Activated CD8-positive, alpha-beta memory T cell treated with anti-CD3 and anti-CD28 coated beads, Interleukin-2, amount 50 U/mL, for 24 hours (primary cell): Measurements from ENCODE around the gene CHN1.

Source experiments
- DNase-seq: peaks from one replicate; pipeline ENCODE4 v3.0.0-alpha.2; 2020; ENCODE audit errors: extremely low read depth

The CHN1 gene

GRCh38 chr2:174768557-174768956, 236.6 kb downstream of the CHN1 start:
- no peak for DNase-seq

DNA sequence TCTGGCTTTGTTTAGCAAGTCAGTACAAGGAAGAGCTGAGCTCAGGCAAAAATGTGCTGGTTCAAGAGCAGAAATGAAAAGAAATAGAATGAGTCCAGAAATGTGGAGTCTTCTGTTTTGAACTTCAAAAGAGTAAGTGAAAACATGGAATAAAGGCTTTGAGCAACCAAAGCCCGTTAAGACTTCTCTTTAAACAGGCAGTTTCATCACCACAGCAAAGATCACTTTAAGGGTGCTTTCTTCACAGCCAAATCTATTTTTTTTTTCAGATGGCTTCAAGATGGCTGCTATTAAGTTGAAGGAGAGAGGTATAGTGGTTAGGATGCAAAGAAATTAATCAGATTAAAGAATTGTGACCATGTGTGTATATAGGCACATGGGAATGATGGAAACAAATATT, 238.9 kb downstream of the CHN1 start:
- DNase-seq = no peak

- no peak for DNase-seq
Observed at GRCh38 chr2:174765576-174765975, 239.6 kb downstream of the CHN1 start.

DNA sequence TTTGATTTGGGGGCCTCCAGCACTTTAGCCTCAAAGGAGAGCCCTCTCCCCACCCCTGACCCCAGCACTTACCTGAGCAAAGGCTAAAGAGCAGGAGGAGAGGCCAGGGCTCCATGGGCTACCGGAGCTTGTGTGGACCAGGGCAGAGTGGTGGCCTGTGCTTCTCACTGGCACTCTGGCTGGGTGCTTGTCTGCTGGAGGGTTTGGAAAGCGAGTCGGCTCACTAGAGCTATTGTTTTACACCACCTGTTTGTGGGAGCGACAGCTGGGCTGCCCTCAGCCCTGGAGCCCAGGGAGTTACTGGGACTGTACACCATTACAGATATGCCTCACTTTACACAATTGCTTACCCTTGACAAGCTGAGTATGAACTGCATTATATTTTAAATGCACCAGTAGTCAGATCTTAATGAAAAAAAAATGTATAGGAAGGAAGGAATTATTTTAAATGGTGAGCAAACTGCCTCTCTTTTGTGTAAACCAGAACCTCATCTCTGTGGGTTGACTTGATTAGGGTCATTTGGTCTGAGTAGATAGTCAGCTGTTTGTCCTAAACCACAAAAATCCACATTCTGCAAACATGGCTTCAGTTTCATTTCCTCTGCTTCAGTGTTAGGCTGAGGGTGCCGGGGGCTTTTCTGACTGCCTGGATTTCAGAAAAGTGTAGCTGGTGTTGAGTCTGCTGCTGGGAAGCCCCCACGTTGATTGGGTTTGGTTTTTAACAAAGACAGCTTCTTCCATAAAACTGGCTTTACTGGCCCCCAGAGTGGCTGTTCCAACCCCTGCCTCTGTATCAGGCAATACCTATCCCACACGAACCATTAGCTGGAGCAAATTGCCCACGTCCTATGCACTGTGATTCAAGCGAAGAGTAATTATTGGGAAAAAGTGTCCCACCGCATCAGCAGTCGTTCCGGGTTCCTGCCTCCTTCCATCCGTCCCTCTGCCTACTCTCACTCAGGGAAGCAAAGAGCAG, 240.6 kb downstream of the CHN1 start, which contains the start of gene CHRNA1:
Gene CHRNA1 (minus strand): TSS at position 193 of the 976 bp plus-strand sequence. CDS start 78 bp downstream, at position 115.
- no peak for DNase-seq

- no peak for DNase-seq
Observed at GRCh38 chr2:174763780-174764179, 241.4 kb downstream of the CHN1 start.

DNA sequence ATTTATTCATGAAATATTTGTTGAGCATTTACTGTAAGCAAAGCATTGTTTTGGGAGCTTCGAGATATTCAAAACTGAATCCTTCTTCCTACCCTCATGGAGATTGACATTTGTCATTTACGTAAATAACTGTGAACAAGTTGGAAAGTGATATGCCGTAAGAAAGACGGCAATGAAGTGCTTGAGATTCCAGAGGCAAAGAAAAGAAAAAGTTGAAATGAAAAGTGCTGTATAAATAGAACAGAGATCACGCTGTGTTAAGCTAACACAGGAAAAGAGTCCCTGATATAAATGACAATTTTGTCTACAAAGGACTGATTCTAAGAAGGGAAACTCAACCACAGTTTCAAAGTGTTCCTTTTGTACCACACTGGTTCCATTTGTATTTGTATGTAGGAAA, 242.7 kb downstream of the CHN1 start:
- no peak for DNase-seq

GRCh38 chr2:174761837-174762236, 243.3 kb downstream of the CHN1 start:
- no peak for DNase-seq

DNA sequence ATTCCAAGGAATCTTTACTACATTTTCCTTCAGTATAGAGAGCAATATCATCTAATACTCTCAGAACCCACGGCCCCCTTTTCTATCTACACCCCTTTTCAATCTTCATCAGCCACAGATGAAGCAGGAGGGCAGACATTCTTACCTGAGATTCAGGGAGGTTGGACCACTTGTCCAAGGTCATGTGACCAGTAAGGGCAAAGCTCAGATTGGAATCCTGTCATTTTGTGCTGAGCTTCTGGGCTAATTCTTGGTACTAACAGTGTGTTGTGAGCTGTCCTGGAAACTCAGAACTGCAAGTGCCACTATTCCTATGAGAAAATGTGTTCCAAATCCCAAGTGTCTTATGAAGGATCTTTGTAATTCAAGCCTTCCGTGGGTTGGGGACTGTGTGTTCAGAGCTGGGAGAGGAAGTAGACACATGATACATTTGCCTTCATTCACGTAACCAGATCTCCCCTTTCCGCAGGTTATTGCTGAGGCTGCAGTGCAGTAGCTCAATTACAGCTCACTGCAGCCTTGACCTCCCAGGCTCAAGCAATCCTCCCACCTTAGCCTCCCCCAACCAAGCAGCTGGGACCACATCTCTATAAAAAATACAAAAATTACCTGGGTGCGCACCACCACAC, 244.2 kb downstream of the CHN1 start:
- no peak for DNase-seq

GRCh38 chr2:174759381-174760065, 245.7 kb downstream of the CHN1 start:
- DNase-seq = no peak

GRCh38 chr2:174756743-174757142, 248.4 kb downstream of the CHN1 start:
- DNase-seq = no peak

DNA sequence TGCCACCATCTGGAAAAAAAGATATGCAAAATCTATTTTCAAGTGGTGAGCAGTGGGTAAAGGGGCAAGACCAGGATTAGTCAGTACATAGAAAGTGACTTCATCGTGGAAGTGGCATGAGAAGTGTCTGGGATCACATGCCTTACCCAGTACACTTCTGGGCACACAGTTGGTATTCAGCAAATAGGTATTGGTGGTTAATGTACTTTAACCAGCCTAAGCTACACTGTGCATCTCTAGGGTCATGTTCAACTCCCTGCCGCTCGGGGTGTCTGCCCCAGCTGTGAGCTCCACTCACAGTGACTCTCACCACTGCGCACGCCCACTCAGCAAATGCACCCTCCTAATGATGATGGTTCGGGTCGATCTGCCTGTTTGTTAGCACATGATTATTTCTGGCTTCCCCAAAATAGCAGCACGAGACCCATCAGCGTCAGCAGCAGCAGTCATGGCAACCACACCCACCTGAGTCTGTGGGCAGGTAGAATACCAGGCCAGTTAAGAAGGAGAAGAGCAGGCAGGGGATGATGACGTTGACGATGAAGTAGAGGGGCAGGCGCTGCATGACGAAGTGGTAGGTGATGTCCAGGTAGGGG, 252.0 kb downstream of the CHN1 start:
- no peak for DNase-seq

GRCh38 chr2:174752403-174753037, 252.7 kb downstream of the CHN1 start:
- DNase-seq = no peak

DNA sequence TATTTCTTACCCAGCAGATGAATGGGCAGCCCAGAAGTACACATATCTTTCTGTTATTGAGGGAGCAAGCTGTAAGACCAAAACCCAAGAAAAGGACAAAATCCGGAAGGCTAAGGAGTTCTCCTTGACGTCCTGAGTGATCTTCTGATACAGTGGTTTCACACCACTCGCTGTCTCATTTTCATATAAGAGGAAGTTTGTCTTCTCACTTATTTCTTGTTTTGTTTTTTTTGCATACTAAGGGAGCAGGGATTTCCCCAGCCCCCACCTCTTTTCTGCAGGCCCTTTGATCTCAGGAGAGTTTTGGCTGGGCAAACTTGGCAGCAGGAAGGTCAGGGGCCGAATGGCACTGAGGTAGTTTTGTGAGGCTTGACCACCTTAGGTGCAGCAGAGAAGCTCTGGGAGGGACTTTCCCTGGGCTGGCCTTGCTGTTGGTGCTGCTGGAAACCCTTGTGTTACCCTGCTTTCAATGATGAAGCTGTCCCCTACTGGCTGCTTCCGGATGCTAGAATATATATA, 254.2 kb downstream of the CHN1 start:
- DNase-seq = no peak

DNA sequence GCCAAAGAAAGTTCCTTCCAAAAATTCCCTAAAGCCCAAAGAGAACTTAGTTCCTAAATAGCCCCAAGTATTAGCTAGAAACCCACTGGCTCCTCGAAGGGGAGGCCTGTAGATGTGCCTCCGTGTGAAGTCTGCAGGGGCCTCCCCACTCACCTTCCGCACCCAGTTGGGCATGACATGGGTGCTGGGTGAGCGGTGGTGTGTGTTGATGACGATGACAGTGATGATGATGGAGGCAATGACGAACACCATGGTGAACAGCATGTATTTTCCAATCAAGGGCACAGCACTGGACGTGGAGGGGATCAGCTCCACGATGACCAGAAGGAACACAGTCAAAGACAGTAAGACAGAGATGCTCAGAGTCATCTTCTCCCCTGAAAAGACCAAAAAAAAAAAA, 255.4 kb downstream of the CHN1 start:
- DNase-seq = no peak

DNA sequence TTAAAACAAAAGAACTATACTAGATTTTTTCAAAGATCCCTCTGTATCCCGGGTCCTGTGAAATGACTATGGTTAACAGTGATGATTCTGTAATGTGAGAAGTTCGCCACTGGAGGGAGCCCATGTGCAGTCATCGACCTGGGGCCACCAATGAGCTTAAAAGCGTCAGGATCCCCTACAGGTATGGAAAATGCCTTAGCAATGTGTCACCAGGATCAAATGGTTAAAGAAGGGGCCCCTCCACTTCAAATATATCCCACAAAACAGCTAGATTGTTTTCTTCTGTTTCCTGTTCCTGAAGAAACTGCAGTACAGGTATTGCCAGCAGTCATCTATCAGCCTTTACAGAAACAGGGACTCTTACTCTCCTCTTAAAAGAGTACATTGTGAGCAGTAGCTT, 256.2 kb downstream of the CHN1 start:
- DNase-seq = peak; percentile 34
